IPS DF 6.9 (cell line): ENCODE data around the gene NTSR1.

ENCODE experiments used
- DNase-seq: peaks from one replicate; pipeline ENCODE4 v3.0.0-alpha.2; 2013; ENCODE audit warnings: low read depth, low spot score
- H3K27ac ChIP-seq: one replicate; pipeline ENCODE4 v1.5.1; 2013; ENCODE audit warnings: low read length, control low read depth
- H3K27me3 ChIP-seq: 2 replicates; pipeline ENCODE4 v1.6.1; 2013; ENCODE audit warnings: mild to moderate bottlenecking, low read length; ENCODE audit not compliant: control insufficient read depth, insufficient read depth
- H3K36me3 ChIP-seq: 2 replicates; pipeline ENCODE4 v1.6.1; 2013; ENCODE audit warnings: low read length; ENCODE audit not compliant: control insufficient read depth, insufficient read depth
- H3K4me1 ChIP-seq: 2 replicates; pipeline ENCODE4 v1.6.1; 2013; ENCODE audit warnings: low read length; ENCODE audit not compliant: control insufficient read depth, insufficient read depth
- H3K4me3 ChIP-seq: 2 replicates; pipeline ENCODE4 v1.5.1; 2013; ENCODE audit warnings: mild to moderate bottlenecking, low read length
- H3K9me3 ChIP-seq: 2 replicates; pipeline ENCODE4 v1.6.1; 2013; ENCODE audit warnings: low read length, inconsistent platforms; ENCODE audit not compliant: control insufficient read depth, insufficient read depth
- WGBS: extraction: QIAGEN DNeasy Blood & Tissue Kit; methylation state at CpG from one replicate; pipeline ENCODE4 v1.1.7; 2013; ENCODE audit warnings: mixed read lengths, missing lambda C conversion rate; ENCODE audit not compliant: insufficient read length, insufficient coverage; 5-methylcytosine and 5-hydroxymethylcytosine counted together

NTSR1 gene

DNA sequence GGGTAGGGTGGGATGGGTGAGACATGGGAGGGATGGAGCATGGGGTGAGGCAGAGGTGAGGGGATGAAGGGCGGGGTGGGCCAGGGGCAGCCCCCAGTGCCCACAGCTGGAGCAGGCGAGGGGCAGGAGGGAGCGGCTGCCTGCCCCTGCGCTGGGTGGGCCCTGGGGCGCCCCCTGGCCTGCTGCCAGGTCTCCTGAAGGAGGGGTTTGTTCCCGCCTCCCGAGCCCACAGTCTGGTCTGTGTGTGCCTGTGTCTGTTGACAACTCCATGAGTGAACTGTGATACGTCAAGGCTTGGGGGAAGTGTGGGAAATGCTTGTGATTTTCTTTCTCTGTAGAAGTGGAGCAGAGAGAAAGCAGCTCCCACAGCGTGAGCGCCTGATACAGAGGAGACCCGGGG is 76.8 kb downstream of the NTSR1 start:
- WGBS, result no CpG with 5 or more reads among the region's 11 CpGs
- no peaks in the 10 kb centered on the region for H3K27me3 ChIP-seq
- no peak for DNase-seq
- no peaks in the 10 kb centered on the region for H3K9me3 ChIP-seq
- H3K27ac ChIP-seq, result no peak overlapping the region
- no peaks in the 10 kb centered on the region for H3K36me3 ChIP-seq
- H3K4me3 ChIP-seq, result no peak overlapping the region
- no peaks in the 10 kb centered on the region; the same call in 1 of the 2 replicates for H3K4me1 ChIP-seq

DNA sequence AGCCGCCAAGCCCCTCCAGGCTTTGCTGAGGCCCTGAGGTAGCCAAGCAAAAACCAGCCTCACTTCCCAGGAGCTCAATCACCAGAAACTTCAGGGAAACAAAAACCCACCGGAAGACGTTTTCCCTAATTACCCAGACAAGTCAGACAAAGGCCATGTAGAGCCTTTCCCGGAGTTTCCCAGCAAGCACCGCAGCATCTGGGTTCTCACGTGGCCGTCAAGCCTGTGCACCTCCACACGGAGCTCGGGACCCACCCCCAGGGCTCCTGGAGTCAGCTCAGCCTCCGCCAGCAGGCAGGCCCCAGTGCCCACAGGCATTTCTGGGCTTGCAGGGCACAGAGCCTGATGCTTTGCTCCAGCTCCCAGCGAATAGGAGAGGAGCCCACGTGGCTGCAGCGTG is 77.5 kb downstream of the NTSR1 start:
- Histone ChIP-seq H3K27me3 (no peaks in the 10 kb centered on the region), H3K9me3 (no peaks in the 10 kb centered on the region), H3K4me1 (no peaks in the 10 kb centered on the region; the same call in 1 of the 2 replicates), H3K27ac (no peak overlapping the region), H3K36me3 (no peaks in the 10 kb centered on the region), H3K4me3 (no peak overlapping the region)
- DNase-seq, result no peak
- no CpG with 5 or more reads among the region's 13 CpGs for WGBS

DNA sequence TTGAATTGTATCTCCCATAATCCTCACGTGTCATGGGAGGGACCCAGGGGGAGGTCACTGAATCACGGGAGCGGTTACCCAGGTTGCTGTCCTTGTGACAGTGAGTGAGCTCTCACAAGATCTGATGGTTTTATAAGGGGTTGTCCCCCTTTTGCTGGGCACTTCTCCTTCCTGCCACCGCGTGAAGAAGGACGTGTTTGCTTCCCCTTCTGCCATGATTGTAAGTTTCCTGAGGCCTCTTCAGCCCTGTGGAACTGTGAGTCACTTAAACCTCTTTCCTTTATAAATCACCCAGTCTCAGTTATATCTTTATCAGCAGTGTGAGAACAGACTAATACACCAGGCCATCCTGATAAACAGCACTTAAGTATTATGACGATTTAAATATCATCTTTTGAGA is 78.7 kb downstream of the NTSR1 start:
- Histone ChIP-seq H3K27me3 (no peaks in the 10 kb centered on the region), H3K36me3 (no peaks in the 10 kb centered on the region), H3K4me1 (no peaks in the 10 kb centered on the region; the same call in 1 of the 2 replicates), H3K27ac (no peak overlapping the region), H3K4me3 (no peak overlapping the region), H3K9me3 (no peaks in the 10 kb centered on the region)
- DNase-seq, result no peak
- WGBS, result no CpG with 5 or more reads among the region's 7 CpGs

DNA sequence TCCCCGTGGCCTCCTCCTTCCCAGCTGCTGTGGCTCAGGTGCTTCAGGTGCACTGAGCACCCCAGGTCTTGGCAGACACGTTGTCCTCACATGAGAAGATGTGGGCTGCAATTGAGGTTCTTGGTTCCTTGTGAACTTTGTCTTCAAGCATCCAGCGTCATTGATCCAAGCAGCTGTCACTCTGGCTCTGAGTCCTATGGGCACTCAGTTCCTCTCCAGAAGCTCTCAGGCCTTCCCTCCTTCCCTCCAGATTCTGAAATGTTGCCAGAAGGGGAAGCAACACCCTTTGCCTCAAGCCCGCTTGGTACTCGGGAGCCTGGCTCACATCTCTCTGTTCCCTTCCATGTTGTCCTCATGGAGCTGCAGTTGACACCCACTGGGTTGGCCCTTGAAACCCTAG is 79.2 kb downstream of the NTSR1 start:
- Histone ChIP-seq H3K36me3 (no peaks in the 10 kb centered on the region), H3K4me3 (no peak overlapping the region), H3K9me3 (no peaks in the 10 kb centered on the region), H3K27me3 (no peaks in the 10 kb centered on the region), H3K27ac (no peak overlapping the region), H3K4me1 (no peaks in the 10 kb centered on the region; the same call in 1 of the 2 replicates)
- no CpG with 5 or more reads among the region's 5 CpGs for WGBS
- DNase-seq, result no peak

DNA sequence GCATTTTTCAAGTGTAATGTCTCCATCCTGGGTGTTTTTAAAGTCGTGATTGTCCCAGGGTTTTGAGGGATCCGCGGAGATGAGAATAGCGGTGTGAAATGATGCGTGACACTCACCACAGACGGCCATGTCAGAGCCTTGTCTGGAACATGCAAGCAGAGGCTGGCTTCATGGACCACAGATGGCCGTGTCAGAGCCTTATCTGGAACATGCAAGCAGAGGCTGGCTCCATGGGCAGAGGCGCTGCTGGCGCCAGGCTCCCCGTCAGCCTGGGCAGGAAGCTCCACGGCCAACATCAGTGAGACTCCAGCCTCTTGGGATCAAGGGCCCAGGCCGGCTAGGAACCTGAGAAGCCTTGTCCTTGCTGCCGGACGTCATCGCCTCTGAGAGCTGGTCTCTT is 80.0 kb downstream of the NTSR1 start:
- no peaks in the 10 kb centered on the region for H3K36me3 ChIP-seq
- H3K27ac ChIP-seq, result no peak overlapping the region
- no peak overlapping the region for H3K4me3 ChIP-seq
- no peaks in the 10 kb centered on the region for H3K9me3 ChIP-seq
- DNase-seq, result no peak
- H3K27me3 ChIP-seq, result no peaks in the 10 kb centered on the region
- H3K4me1 ChIP-seq, result peaks cover under 1% of the 10 kb centered on the region
- WGBS, result no CpG with 5 or more reads among the region's 15 CpGs

DNA sequence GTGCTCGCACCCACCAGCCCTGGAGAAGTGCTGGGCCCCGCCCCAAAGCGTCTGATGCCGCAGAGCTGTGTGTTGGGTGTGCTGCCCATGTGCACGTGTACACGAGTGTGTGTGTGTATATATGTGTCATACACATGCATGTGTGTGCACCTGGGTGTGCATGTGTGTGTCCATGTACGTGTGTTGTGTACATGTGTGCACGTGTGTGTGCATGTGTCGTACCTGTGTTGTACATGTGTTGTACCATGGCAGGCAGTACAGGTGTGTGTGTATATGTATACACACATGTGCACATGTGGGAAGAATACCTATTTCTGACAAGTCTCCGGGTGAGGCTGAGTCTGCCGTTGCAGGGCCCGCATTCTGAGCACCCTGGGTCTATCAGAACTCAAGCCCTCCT is 81.4 kb downstream of the NTSR1 start:
- no peak for DNase-seq
- no CpG with 5 or more reads among the region's 12 CpGs for WGBS

DNA sequence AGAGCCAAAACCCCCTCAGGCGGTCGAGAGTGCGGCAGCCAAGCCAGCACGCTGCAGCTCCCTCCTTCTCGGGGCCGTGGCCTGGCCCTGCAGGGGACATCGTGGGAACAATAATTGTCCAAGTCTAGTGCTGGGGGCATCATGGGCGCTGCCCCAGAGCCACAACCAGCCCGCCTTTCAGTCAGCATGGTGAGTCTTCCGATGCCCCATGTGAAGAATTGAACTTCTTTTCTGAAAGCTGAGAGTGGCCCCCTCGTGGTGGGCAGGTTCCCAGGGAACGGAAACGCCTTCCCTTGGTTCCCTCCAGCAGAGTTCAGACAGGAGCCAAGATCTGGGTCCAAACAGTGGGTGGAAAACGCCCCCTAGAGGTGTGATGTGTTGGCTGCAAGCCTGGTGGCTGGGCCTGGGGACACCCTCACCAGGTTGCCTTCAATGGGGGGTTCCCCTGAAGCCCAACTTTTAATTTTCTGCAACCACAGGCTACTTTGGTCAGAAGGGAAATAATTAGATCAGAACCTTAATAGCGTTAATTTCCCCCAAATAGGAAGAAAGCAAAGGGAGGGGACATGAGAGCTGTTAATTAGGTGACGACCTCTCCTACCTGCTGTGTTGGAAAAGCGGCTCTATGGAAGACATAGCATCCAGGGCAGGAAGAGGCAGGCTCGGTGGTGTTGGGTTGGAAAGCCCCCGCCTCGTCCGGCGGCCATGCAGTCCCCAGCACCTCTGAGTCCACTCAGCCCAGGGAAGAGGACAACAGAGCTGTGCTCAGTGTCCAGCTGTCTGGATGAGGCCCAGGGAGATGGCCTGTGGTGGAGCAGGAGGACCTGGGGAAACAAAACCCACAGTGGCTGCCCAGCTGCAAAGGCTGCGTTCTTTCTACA is 82.9 kb downstream of the NTSR1 start:
- no CpG with 5 or more reads among the region's 23 CpGs for WGBS
- Histone ChIP-seq H3K4me1 (peaks cover 4% of the 10 kb centered on the region), H3K27ac (no peak overlapping the region), H3K9me3 (no peaks in the 10 kb centered on the region), H3K36me3 (no peaks in the 10 kb centered on the region), H3K27me3 (no peaks in the 10 kb centered on the region), H3K4me3 (no peak overlapping the region; the same call in 1 of the 2 replicates)
- no peak for DNase-seq

More for the DNA sequence above, 81.4 kb downstream of the NTSR1 start:
- Histone ChIP-seq H3K36me3 (no peaks in the 10 kb centered on the region), H3K4me1 (peaks cover 4% of the 10 kb centered on the region), H3K4me3 (no peak overlapping the region), H3K27me3 (no peaks in the 10 kb centered on the region), H3K27ac (no peak overlapping the region), H3K9me3 (no peaks in the 10 kb centered on the region)

DNA sequence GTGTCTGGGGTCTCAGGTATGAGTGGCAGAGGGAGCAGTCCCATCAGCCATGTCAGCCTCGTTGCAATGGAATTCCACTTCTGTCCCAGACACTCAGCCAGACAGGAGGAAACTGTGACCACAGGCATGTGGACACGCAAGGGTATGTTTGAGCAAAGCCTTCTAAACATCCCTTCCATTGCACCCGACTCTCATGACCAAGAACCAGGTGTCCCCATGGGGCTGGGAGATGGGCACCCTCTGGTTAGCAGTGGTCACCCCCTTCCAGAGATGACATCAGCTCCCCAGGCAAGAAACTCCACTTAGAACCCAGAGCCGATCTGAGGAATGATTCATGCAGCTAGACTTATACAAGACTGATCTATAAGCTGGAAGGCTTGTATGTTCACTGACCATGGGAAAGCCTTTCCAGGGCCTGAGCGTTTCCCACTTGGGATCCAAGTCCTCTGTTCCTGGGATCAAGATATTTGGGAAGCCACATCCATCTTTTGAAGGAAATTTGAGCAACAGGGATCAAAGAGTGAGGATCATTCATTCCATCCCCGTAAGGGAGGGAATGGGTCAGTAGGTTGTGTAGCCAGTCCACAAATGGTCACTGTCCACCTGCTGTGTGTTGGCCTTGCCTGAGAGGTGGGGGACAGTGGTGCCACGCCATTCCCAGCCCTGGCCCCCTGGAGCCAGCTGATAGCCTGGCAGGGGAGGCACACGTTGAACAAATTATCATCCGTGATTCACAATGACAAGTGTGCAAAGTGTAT is 83.7 kb downstream of the NTSR1 start:
- no peaks in the 10 kb centered on the region for H3K9me3 ChIP-seq
- no peaks in the 10 kb centered on the region for H3K27me3 ChIP-seq
- WGBS, result no CpG with 5 or more reads among the region's 9 CpGs
- H3K4me1 ChIP-seq, result peaks cover 4% of the 10 kb centered on the region
- no peaks in the 10 kb centered on the region for H3K36me3 ChIP-seq
- no peak overlapping the region for H3K4me3 ChIP-seq
- no peak overlapping the region for H3K27ac ChIP-seq
- no peak for DNase-seq

DNA sequence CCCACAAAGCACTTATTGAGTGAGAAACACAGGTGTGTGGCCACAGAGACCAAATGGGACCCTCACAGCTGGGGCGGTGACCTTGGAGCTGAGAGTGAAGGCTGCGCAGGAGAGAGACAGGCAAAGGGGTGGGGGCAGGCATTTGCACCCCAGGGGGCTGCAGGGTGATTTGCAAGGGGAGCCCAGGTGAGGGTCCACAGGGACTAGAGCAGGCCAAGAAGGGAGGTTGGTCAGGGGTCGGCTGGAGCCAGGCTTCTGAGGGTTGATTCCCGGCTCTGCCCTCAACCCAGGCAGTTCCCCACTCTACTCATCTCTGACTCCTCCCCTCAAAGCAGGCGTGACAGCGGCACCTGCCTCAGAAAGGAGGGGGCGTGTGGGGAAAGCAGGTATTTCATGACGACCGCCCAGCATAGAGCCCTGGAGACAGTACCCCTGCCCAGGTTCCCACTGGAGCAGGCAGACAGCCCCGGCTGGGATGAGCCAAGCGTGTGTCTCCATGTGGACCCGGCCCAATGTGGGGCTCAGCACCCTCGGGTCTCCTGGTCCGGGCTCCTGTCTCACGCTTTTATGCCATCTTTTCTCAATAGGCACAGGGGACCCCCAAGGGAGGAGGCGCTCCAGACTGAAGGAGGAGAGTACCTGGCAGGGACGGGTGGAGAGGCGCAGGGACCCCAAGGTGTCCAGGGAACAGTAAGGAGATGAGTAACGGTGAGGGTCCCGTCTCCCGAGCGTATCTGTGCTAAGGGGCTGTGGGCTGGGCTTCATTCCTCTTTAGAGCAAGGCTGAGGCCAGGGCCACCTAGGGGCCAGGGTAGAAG is 84.5 kb downstream of the NTSR1 start:
- H3K4me3 ChIP-seq, result no peak overlapping the region
- WGBS, result no CpG with 5 or more reads among the region's 22 CpGs
- H3K36me3 ChIP-seq, result 0 out of 2 replicates have a peak, but pooled peaks cover under 1% of the 10 kb centered on the region
- peaks cover 4% of the 10 kb centered on the region for H3K4me1 ChIP-seq
- no peaks in the 10 kb centered on the region for H3K27me3 ChIP-seq
- DNase-seq, result no peak
- H3K9me3 ChIP-seq, result no peaks in the 10 kb centered on the region
- H3K27ac ChIP-seq, result no peak overlapping the region

DNA sequence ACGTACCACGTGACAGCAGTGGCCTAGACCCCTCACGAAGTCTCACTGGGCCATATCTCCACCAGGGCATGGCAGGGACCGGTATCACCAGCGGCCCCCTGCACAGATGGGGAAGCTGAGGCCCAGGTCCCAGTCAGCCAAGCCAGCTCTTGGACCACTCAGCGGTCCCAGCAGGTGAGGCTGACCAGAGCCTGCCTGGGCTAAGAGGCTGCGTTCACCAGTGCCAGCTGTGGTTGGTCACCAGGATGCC is 85.0 kb downstream of the NTSR1 start:
- Histone ChIP-seq H3K4me3 (no peak overlapping the region), H3K9me3 (no peaks in the 10 kb centered on the region), H3K36me3 (peaks cover 6% of the 10 kb centered on the region; the same call in 1 of the 2 replicates), H3K27ac (no peak overlapping the region), H3K4me1 (peaks cover 4% of the 10 kb centered on the region), H3K27me3 (no peaks in the 10 kb centered on the region)
- no CpG with 5 or more reads among the region's 7 CpGs for WGBS
- DNase-seq, result no peak
